PC-9 (cell line): ENCODE data around the gene GPR152.

Source experiments
- CTCF ChIP-seq: fragments of 200-600 bp; sonication (generic); conservative IDR thresholded peaks from 2 replicates; pipeline ENCODE4 v1.6.1; 2017; ENCODE audit warnings: mixed run types, antibody characterized with exemption, mild to moderate bottlenecking, moderate library complexity
- EZH2 ChIP-seq: fragments of 200-600 bp; sonication (generic); IDR thresholded peaks from 2 replicates; pipeline ENCODE4 v1.8.0; 2017; ENCODE audit warnings: antibody characterized with exemption, low read depth

DNA sequence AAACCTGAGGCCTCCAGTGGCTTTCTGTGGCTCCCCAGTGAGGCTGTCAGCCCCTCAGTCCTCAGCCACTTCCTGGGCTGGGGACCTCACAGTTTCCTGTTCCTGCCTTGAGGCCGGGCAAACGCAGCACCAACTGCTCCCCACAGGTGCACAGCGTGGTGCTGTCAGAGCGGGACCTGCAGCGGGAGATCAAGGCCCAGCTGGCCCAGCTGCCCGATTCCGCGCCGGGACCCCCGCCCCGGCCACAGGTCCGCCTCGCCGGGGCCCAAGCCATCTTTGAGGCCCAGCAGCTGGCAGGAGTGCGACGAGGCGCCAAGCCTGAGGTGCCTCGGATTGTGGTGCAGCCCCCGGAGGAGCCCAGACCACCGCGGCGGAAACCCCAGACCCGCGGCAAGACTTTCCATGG is 43.3 kb downstream of the GPR152 start:
- TF ChIP-seq CTCF (no peak), EZH2 (no peak)
